GM19455 (cell line): ENCODE data around the gene CD226.
"Not testable (repeated sequence)": the region's sequence is repeated elsewhere in the genome, so short reads cannot be mapped to it uniquely, and the experiment has no call there.

Source experiments
- ATAC-seq: cut with Tn5 transposase; IDR thresholded peaks from one replicate; pipeline ENCODE4 v1.9.1; 2021; ENCODE audit not compliant: unreplicated experiment

Gene CD226

DNA sequence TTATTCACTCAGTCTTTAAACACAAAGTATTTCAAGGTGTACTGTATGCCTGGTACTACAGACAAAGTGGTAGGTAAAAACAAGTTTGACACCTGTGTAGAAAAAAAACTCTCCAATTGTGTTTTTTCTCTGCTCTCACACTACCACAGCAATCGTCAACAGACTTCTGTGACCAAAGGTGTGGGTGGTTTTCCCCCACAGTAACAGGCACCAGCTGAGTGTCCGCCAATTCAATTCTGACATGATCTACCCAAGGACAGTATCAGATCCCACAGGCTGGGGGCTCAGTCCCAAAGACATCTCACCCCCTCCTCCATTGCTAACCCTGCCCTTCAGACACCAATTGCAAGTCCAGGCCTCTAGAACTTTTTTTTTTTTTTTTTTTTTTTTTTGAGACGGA, 71.2 kb downstream of the CD226 start:
- no peak for ATAC-seq

DNA sequence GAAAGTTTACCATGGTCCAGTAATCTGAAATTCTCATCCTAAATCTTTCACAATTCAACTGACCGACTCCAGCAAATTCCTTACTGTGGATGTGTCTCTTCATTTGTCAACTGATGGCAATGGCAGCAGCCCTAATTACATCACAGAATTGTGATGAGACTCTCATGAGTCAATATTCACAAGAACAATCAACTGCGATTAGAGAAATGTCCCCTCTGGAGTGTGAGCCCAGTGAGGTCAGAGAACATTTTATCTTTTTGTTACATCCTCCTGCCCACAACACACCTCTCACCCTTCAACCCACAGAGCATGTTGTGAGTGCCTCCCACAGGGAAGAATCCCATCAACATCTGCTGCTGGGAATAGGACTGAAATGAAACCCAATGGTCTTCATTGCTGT, 73.6 kb downstream of the CD226 start:
- ATAC-seq: no peak

DNA sequence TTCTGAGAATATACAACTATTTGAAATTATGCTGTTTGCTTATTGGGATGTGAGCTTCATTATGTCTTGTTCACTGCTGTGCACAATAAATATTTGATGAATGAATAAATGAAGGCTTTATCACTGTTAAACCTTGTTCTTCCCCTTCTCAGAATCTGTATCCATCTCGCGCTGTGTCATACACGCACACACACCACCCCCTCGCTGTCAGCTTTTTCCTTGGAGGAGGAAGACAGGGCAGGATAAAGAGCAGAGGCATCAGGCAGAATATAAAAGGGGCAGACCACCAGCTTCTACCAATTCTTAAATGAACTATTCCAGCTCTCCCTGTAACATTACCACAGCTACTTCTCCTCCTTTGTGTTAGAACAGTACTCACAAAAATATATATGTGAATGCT, 75.0 kb downstream of the CD226 start:
- ATAC-seq: no peak

DNA sequence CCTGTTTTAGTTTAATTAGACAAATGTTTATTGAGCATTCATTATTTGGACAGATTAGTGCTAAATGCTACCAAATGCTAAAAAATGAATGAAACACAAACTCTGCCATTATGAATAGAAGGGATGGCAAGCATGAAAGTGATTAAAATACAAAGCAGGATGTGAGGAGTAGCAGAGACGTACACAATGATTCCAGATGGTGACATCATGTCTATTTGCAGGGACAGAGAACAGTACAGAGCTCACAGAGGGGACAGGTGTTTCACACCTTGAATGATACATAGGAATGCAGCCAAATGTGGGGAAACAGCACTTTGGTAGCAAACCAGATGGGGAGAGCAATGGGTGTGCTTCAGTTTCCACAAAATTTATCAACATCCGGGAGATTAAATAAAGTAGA, 76.3 kb downstream of the CD226 start:
- no peak for ATAC-seq

DNA sequence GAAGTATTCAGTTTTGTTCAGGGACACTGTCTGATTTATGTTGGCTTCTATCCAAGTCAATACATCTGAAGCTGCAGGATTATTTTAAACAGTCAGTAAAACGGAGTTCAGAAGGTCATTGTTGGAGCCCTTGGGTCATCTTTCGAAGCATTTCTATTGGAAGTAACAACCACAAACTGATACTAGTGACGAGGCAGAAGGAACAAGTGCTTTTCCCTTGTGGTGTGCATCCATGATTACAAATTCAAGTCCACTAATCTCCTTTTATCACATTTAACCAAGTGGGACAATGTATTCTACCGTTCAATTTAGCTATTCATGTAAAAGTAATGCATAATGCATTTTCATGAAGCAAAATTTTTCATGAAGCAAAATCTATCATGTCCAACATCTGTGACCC, 76.9 kb downstream of the CD226 start:
- no peak for ATAC-seq

DNA sequence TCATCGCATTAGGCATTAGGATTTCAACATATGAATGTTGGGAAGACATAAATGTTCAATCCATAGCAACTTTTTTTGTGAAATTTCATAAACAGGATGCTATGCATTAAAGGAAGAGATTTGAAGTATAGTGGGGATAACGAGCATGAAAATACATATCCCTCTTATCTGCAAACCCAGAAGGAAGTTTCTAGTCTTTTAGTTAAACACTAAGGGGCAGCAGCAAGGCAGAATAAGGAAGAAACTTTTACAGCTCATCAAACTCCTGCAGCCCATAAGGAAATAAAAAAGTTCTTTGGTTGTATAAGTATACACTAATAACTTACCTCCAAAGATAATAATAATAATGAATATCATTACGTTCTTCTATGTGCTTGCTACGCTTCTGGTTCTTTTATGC, 81.5 kb downstream of the CD226 start:
- no peak for ATAC-seq

DNA sequence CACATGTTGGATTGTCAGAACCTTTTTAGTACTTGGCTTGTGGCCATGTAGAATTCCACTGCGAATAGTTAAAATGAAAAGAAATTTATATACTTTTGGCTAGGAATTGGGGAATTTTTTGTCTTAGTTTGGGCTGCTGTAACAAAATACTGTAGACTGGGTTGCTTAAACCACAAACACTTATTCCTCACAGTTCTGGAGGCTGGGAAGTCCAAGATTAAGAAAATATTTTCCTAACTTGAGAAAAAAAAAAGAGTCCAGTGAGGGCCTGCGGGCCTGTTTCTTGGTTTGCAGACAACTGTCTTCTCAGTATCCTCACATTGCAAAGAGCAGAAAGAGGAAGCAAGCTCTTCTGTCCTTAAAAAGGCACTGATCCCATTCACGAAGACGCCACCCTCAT, 81.9 kb downstream of the CD226 start:
- no peak for ATAC-seq

DNA sequence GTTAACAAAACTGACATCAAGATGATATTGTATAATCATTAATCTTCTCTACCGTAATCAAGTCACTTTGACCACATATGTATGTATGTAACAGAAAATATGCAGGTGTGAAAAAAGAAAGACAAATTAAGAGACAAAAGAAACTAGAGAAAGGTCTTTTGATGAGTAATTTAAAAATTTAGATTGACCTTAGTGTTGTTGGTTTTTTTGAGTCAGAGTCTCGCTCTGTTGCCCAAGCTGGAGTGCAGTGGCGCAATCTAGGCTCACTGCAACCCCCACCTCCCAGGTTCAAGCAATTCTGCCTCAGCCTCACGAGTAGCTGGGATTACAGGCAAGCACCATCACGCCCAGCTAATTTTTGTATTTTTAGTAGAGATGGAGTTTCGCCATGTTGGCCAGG, 82.9 kb downstream of the CD226 start:
- ATAC-seq: peak; percentile 80

DNA sequence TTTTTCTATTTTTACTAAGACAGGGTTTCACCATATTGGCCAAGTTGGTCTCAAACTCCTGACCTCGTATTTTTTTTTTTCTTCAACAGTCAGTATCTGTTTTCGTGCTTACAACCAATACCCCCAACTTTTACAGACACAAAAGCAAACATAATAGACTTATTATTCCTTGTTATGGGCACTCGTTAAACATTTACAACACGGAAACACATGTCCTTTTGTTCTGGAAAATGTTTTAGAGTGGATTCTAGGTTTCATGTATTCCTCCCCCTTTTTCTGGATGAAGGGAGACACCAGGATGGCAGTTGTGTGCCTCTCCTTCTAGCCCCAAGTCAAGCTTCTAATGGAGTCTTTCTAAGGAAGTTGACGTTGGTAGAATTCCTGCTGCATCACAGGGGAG, 88.8 kb downstream of the CD226 start:
- ATAC-seq: no peak

DNA sequence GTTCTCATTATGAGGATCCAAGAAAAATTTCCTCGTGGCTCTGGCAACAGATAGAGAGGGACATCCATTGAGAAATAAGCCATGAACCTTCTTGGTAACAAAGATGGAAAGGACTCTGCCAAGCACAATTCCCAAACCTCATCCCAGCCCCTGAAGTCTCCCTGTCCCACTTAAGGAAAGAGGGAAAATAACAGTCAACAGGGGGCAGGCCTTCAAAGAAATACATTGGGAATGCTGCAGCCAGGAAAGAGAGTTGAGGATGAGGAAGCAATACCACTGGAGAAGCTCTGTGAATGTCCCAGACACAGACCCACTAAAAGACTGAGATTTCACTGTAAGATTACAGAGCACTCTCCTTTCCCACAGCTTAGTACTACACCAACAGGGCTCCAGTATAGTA, 93.2 kb downstream of the CD226 start:
- ATAC-seq: no peak

DNA sequence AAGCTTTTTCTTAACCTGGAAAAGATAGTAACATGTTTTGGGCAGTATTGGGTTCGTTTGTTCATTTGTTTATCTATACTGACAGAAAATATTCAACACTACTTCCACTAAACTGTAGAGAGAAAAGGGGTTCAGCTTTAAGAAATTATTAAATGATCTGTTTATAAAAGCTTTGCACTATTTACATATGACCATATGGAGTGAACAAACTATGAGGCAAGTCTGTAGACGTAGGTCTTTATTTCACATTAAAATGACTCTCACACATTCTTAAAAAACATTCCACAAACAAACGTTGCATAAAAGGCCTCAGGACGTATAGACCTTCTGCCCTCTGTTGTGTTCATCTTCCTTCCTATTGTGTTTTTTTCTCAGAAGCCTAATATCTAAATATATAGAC, 94.6 kb downstream of the CD226 start:
- no peak for ATAC-seq

DNA sequence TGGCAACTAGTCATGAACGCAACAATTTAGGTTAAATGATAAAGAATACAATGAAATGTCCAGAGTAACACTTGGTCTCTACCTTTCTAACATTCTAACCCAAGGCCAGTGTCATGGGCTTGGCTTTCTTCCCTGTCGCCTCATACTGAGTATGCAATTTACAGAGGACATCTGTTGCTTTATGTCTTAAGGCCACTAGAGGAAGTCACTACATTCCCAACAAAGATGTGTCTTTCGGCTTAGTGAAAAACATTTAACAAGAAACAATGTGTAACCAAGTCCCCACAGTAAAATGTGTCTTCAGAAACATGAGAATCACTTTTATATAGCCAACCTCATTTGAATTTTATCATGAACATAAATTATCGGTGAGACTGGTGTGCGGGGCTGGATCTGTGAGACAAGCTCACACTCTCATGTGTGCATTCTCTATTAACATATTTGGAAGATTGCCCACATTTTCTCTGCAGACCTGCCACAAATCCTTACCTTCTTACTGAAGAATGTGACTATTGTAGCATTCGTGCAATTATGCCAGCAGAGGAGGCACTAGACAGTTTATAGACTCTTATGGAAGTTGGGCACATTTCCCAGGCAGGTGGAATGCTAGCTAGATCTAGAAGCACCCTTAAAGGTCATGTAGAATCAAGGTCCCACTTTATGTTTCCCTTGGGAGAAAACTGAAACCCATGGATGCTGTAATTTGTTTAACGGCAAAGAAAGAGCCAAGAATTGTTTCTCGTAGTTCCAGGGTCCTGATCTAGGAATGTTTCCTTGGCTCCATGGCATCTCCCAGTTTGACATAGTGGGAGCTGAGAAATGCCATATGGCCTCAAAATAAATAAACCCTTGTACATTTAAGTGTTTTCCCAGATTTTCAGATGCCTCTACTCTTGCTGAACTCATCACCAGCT, 101.8 kb downstream of the CD226 start:
- ATAC-seq: no peak

DNA sequence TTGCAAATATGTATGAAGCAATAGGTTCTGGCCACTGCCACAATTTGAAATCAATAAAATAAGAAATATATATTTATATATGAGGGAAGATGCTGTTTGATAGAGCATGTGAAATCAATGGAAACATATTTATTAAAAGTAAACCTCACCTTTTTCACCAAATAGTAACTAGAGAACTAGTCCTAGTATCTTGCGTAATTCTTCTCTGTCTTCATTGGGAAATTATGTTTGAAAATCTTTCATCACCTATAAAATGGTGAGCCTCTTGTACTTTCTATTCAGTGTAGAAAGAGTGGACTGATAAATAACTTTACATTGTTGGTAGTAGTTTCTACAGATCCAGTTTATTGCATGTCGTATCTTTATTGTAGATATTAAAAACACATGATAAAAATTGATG, 103.0 kb downstream of the CD226 start:
- no peak for ATAC-seq

DNA sequence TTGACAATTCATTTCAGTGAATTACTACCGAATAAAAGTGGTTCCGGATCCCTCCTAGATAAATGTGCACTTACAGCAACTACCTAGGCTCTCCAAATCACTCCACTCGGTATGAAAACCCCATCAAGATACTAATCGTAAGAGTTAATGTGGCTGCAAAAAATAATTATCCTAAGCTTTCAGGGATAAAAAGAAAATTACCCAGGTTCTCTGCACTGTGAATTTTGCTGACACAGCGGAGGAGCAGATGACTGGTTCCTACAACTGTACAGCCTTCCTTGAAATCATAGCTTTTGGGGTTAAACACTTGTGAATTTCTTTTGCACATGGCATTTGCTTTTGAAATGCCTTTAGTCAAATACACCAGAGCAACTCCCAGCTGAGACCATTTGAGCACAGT, 104.7 kb downstream of the CD226 start:
- no peak for ATAC-seq

DNA sequence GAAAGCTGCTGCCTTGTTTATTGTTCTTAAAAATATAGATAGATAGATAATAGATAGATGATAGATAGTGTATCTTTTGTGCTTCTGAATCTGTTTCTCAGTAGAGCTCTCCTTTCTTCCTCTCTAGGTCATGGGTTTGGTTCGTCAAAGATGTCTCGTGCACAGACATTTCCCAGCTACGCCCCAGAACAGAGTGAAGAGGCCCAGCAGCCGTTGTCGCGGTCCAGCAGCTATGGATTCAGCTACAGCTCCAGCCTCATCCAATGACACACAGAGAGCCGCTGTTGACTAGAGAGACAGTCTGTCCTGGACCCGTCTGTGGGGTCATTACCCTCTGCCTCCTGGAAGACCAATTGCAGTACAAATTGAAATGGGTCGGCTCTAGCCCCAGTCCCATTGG, 106.6 kb downstream of the CD226 start:
- no peak for ATAC-seq

DNA sequence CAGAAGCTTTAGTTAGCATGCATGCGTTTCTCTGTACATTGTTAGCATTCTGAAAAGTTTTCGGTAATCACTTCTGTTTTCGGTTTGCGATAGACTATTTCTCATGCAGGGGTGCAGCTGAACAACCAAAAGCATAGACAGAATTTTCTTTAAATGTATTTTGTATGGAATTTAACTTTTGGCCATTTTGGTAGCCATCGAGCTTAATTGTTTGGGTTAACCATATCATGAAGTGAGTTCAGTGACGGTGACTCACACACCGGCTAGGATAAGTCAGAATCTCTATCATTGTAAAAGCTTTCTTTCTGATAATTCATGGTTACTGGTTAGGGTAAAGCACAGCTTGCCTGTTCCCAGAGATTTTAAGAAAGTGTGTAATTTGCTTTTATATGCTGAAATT, 107.2 kb downstream of the CD226 start:
- ATAC-seq: no peak

DNA sequence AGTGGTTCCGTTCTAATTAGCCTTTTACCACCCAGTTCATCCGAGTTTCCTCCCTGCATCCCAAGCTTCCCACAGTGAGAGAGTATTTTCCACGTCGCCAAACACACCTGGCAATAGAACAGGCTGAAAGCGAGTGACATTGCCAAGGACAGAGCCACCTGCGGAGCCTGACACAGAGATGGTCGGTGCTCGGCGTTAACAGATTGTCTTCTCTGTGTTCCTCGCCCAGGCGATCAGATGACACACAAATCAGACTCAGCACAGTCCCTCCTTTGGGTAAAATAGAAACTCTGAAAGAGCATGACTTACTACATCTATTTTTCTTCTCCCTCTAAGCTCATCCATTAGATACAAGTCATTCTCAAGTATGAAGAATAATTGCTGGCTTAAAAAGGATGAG, 107.7 kb downstream of the CD226 start:
- no peak for ATAC-seq

DNA sequence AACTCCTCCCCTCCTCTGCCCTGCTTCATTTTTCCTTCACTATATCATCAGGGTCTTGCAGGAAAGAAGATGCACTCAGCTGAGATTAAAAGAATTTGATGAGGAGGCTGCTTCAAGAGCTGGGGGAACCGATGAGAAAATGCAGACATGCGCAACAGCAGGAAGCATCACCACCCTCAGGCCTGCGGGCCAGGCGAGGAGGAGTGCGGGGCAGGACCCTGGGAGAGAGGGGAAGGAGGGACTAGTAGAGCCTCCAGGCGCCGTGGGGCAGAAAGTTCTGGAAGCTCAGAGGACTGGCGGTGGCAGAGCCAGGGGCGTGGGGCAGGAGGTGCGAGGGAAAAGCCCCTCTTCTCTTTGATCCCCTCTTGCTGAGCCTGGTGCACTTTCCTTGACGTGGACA, 108.2 kb downstream of the CD226 start:
- ATAC-seq: no peak

DNA sequence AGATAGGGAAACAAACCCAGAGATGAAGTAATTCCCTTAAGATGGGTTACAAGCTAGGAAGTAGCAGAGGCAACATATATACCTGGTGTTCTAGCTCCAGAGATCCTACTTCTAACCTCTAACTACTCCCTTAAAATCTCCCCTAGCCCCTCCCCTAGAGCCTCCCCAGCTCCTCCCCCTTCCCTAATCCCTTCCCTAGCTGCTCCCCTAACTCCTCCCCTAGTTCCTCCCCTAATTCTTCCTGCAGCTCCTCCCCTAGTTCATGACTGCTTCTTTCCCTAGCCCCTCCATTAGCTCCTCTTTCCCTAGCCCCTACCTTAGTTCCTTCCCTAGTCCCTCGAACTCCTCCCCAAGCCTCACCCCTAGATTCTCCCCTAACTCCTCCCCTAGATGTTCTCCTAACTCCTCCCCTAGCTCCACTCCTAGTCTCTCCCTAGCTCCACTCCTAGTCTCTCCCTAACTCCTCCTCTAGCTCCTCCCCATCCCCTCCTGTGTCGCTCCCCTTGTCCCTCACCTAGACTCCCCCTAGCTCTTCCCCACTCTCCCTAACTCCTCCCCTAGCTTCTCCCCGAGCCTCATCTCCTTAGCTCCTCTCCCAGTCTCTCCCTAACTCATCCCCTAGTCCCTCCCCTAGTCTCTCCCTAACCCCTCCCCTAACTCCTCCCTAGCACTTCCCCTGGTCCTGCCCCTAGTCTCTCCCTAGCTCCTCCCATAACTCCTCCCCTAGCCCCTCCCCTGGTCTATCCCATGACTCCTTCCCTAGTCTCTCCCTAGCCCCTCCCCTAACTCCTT, 108.9 kb downstream of the CD226 start:
- ATAC-seq: no peak

DNA sequence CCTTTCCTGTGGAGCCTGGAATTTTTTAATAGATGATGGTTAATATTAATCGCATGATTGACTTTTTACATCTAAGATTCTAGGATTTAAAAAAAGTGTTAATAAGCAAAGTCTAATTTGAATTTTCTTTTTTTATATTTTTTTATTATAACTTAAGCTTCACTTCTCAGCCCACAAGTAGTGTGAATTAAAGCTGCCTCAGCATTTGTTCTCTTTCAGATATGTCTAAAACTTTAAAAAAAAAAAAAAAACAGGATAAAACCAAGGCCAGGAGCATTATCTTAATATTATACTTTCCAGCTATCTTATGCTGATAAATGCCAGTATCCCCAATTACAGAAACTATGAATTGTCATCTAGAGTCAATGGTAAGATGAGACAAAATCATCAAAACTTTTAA, 109.7 kb downstream of the CD226 start:
- no peak for ATAC-seq

DNA sequence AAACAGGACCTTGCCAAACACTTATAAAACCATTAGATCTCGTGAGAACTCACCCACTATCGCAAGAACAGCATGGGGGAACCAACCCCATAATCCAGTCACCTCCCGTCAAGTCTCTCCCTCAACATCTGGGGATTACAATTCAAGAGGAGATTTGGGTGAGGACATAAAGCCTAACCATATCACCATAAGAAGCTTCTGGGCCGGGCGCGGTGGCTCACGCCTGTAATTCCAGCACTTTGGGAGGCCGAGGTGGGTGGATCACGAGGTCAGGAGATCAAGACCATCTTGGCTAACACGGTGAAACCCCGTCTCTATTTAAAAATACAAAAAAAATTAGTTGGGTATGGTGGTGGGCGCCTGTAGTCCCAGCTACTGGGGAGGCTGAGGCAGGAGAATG, 112.7 kb downstream of the CD226 start:
- not testable (repeated sequence) for ATAC-seq

DNA sequence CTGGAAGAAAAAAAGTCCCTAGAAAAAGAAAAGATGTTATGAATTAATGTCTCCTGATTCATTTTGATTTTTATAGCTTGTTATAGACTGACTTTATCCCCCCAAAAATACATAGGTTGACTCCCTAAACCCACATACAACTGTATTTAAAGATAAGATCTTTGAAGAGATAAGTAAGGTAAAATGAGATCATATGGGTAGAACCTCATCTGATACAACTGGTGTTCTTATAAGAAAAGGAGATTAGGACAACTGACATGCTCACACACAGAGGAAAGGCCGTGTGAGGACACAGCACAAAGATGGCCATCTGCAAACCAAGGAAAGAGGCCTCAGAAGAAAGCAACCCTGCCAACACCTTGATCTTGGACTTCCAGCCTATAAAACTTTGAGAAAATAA, 117.5 kb downstream of the CD226 start:
- ATAC-seq: no peak
